ENCODE data around the gene EYA4.

GRCh38 chr6:133236932-133237331, 4.2 kb upstream of the EYA4 start:
- TF ChIP-seq CTCF (IDR thresholded peaks at IDR 0.05; ENCODE audit: low read length) (no peak), EZH2phosphoT487 (IDR thresholded peaks at IDR 0.05; ENCODE audit: low read length) (no peak), EZH2 (optimal IDR thresholded peaks at IDR 0.05; ENCODE audit: low read depth, low read length) (no peak)

Measured in MM.1S (cell line).